ENCODE measurements around the gene IFRD1.

DNA sequence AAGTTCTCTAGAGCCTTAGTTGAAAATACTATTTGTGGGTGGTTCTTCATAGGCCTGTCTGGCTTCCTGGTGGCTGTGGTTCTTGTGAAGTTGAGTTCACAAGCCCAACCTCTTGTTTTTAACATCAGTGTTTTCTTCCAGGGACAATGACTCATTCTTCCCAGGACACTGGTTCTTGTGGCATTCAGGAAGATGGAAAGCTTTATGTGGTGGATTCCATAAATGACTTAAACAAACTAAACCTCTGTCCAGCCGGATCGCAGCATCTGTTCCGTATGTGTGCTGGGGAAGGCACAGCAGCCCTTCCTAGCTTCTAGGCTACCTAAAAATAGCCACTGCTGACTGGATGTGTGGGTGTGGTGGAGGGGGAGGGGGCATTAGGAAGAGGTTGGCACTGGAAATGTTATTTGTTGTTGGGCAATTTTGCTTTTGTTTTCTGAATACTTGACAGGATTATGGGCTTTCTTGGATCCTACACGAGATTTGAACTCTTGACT is 34.5 kb downstream of the IFRD1 start:
- TF ChIP-seq, protein P1, sequence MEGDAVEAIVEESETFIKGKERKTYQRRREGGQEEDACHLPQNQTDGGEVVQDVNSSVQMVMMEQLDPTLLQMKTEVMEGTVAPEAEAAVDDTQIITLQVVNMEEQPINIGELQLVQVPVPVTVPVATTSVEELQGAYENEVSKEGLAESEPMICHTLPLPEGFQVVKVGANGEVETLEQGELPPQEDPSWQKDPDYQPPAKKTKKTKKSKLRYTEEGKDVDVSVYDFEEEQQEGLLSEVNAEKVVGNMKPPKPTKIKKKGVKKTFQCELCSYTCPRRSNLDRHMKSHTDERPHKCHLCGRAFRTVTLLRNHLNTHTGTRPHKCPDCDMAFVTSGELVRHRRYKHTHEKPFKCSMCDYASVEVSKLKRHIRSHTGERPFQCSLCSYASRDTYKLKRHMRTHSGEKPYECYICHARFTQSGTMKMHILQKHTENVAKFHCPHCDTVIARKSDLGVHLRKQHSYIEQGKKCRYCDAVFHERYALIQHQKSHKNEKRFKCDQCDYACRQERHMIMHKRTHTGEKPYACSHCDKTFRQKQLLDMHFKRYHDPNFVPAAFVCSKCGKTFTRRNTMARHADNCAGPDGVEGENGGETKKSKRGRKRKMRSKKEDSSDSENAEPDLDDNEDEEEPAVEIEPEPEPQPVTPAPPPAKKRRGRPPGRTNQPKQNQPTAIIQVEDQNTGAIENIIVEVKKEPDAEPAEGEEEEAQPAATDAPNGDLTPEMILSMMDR (conservative IDR thresholded peaks at IDR 0.05; ENCODE audit: low read depth, low read length) = no peak
- TF ChIP-seq EZH2 (IDR thresholded peaks at IDR 0.05; ENCODE audit: low read length, unreplicated experiment) = no peak
- no peak for TF ChIP-seq EZH2phosphoT487 (IDR thresholded peaks at IDR 0.05; ENCODE audit: borderline replicate concordance, low read length)

All from PC-3 (cell line).